Retinal pigment epithelial cell (primary cell): ENCODE results near the gene PRPS2.
A peak's percentile ranks its signal among the peaks of the same experiment; 100 is the strongest.

Experiments used
- DNase-seq: peaks from one replicate; pipeline ENCODE4 v3.0.0-alpha.2; 2010; ENCODE audit warnings: low read depth
- H3K4me3 ChIP-seq: 2 replicates; pipeline ENCODE4 v1.5.1; 2011; ENCODE audit warnings: mild to moderate bottlenecking, low read length, control low read depth, moderate library complexity
- TF ChIP-seq, protein P1 (sequence below): conservative IDR thresholded peaks from 2 replicates; pipeline ENCODE4 v1.5.1; 2011; ENCODE audit warnings: low read depth, low read length, control low read depth, inconsistent platforms

PRPS2 gene

DNA sequence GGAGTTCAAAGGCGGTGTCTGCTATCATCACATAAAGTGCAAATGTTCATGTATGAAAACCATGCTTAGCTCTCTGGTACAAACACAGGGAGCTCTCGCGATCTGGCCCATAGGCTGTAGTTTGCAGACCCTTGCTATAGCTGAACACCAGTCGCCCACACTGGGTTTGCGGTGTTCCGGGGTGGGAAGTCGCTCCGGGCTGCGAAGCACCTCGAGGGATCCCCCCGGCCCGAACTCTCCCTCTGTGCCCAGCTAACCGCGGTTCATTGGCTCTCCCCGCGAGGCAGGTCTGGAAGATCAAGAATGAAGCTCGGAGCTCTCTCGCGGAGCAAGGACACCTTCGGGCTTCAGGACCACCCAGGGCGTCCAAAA lies 341 bp upstream of the PRPS2 start:
- TF ChIP-seq, protein P1, sequence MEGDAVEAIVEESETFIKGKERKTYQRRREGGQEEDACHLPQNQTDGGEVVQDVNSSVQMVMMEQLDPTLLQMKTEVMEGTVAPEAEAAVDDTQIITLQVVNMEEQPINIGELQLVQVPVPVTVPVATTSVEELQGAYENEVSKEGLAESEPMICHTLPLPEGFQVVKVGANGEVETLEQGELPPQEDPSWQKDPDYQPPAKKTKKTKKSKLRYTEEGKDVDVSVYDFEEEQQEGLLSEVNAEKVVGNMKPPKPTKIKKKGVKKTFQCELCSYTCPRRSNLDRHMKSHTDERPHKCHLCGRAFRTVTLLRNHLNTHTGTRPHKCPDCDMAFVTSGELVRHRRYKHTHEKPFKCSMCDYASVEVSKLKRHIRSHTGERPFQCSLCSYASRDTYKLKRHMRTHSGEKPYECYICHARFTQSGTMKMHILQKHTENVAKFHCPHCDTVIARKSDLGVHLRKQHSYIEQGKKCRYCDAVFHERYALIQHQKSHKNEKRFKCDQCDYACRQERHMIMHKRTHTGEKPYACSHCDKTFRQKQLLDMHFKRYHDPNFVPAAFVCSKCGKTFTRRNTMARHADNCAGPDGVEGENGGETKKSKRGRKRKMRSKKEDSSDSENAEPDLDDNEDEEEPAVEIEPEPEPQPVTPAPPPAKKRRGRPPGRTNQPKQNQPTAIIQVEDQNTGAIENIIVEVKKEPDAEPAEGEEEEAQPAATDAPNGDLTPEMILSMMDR: no peak
- DNase-seq: no peak
- peak overlapping the region; percentile 57 for H3K4me3 ChIP-seq

- no peak overlapping the region for H3K4me3 ChIP-seq
- TF ChIP-seq, protein P1: no peak
- no peak for DNase-seq
Observed at GRCh38 chrX:12792711-12793110, 1.5 kb downstream of the PRPS2 start.

- no peak overlapping the region for H3K4me3 ChIP-seq
- DNase-seq: no peak
- TF ChIP-seq, protein P1: no peak
Observed at GRCh38 chrX:12794654-12795053, 3.4 kb downstream of the PRPS2 start.

- H3K4me3 ChIP-seq: no peak overlapping the region
- TF ChIP-seq, protein P1: no peak
- no peak for DNase-seq
Observed at GRCh38 chrX:12798601-12799000, 7.4 kb downstream of the PRPS2 start.

DNA sequence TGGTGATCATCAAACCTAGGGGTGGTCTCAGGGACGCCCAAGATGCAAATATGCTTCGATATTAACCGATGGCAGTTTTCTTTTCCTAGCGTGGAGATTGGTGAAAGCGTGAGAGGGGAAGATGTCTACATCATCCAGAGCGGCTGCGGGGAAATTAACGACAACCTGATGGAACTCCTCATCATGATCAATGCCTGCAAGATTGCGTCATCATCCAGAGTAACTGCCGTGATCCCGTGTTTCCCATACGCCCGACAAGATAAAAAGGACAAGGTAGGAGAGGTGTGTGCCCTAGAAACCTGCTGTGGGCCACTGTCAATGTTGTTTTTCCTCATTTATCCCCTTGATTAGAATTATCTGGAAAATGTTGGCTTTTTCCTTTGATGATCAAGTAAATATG lies 7.9 kb downstream of the PRPS2 start:
- no peak overlapping the region for H3K4me3 ChIP-seq
- TF ChIP-seq, protein P1: no peak
- no peak for DNase-seq

DNA sequence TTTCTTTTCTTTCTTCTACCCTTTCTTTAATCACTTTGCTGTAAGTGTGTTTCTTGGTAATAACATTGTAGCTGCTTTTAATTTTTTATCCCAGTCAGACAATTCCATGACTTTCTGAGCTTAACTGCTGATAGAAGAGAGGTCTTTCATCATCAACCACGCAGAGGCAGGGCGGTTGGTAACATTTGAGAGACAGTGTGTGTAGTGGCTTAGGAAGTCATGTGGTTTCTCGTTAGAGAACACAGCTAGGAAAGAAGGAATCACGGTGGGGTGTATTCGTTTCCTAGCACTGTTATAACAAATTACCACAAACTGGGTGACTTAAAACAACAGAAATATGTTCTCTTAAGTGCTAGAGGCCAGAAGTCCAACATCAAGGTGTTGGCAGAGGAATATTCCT lies 11.5 kb downstream of the PRPS2 start:
- H3K4me3 ChIP-seq: no peak overlapping the region
- DNase-seq: no peak
- TF ChIP-seq, protein P1: no peak

GRCh38 chrX:12804655-12805054 lies 13.4 kb downstream of the PRPS2 start:
- H3K4me3 ChIP-seq: no peak overlapping the region
- TF ChIP-seq, protein P1: no peak
- no peak for DNase-seq
